Endodermal cell (in vitro differentiated cells): ENCODE results near the gene LTBP1. TPM values are rescaled to one million over a fixed set of nuclear protein-coding genes. Genes with fewer than 3 reads are reported as not detected.
"Not testable (repeated sequence)": the region's sequence is repeated elsewhere in the genome, so short reads cannot be mapped to it uniquely, and the experiment has no call there.

ENCODE experiments used
- DNase-seq: peaks from one replicate; pipeline ENCODE4 v3.0.0-alpha.2; 2017
- H3K27ac ChIP-seq: 2 replicates; pipeline ENCODE4 v1.5.1; 2013; ENCODE audit warnings: mild to moderate bottlenecking, low read depth, low read length, moderate library complexity
- H3K27me3 ChIP-seq: 2 replicates; pipeline ENCODE4 v1.6.1; 2013; ENCODE audit warnings: mild to moderate bottlenecking, low read length, moderate library complexity; ENCODE audit not compliant: insufficient read depth, control insufficient read depth, poor library complexity, severe bottlenecking
- H3K36me3 ChIP-seq: 2 replicates; pipeline ENCODE4 v1.7.0; 2013; ENCODE audit warnings: mild to moderate bottlenecking, low read length, moderate library complexity; ENCODE audit not compliant: control insufficient read depth, insufficient read depth
- H3K4me1 ChIP-seq: one replicate; pipeline ENCODE4 v1.7.0; 2013; ENCODE audit warnings: low read length; ENCODE audit not compliant: control insufficient read depth, insufficient read depth
- H3K4me3 ChIP-seq: 2 replicates; pipeline ENCODE4 v1.5.1; 2013; ENCODE audit warnings: mild to moderate bottlenecking, low read length, moderate library complexity
- H3K9ac ChIP-seq: 2 replicates; pipeline ENCODE4 v1.6.1; 2013; ENCODE audit warnings: mild to moderate bottlenecking, low read length, moderate library complexity; ENCODE audit not compliant: poor library complexity, severe bottlenecking; ENCODE audit errors: extremely low read depth
- H3K9me3 ChIP-seq: 2 replicates; pipeline ENCODE4 v1.6.1; 2013; ENCODE audit warnings: mild to moderate bottlenecking, low read length, moderate library complexity; ENCODE audit not compliant: control insufficient read depth
- H3K27ac Mint-ChIP-seq: 2 replicates; pipeline ENCODE4 v1.8.0; 2020; ENCODE audit warnings: mixed read lengths
- H3K27me3 Mint-ChIP-seq: 2 replicates; pipeline ENCODE4 v1.8.0; 2021; ENCODE audit warnings: mild to moderate bottlenecking, mixed read lengths; ENCODE audit not compliant: insufficient read depth
- H3K36me3 Mint-ChIP-seq: 2 replicates; pipeline ENCODE4 v1.8.0; 2020; ENCODE audit warnings: low read depth, mixed read lengths
- H3K4me1 Mint-ChIP-seq: 2 replicates; pipeline ENCODE4 v1.8.0; 2020; ENCODE audit warnings: mixed read lengths
- H3K4me3 Mint-ChIP-seq: 2 replicates; pipeline ENCODE4 v1.8.0; 2020; ENCODE audit warnings: mild to moderate bottlenecking, moderate library complexity, mixed read lengths
- H3K9me3 Mint-ChIP-seq: 2 replicates; pipeline ENCODE4 v1.8.0; 2020; ENCODE audit warnings: mild to moderate bottlenecking, mixed read lengths
- CTCF ChIP-seq: fragments of 200-600 bp; sonication (generic); conservative IDR thresholded peaks from 2 replicates; pipeline ENCODE4 v1.5.0; 2021; ENCODE audit warnings: antibody characterized with exemption, mild to moderate bottlenecking
- WGBS, 2 experiments: methylation state at CpG; one replicate each; pipeline versions ENCODE4 v1.1.5 to v1.1.7; 2013; ENCODE audit warnings: missing lambda C conversion rate in 2 of 2, mixed read lengths in 1 of 2; ENCODE audit not compliant: insufficient coverage in 1 of 2, insufficient read length in 1 of 2; 5-methylcytosine and 5-hydroxymethylcytosine counted together
- total RNA-seq, 2 donors: library from RNA; stranded (reverse); fragmentation: NEBNext Ultra II Directional in 1 of 2; extraction: Animal tissue kit (Norgen Biotek cat#: 25700) in 1 of 2; gene quantifications; 2 replicates in 1 of 2; 3 replicates in 1 of 2; pipeline ENCODE4 v1.2.1, GENCODE V29; 2021

LTBP1 gene
- total RNA-seq, 2 donors from 2014 or later = 43.2 to 43.4 TPM

GRCh38 chr2:33056170-33056569 lies 109.4 kb downstream of the LTBP1 start:
- WGBS, 2 experiments = 89 to 96% methylated on average over 5 to 12 of the region's 12 CpGs
- H3K9me3 Mint-ChIP-seq = peaks cover 9% of the 10 kb centered on the region
- Histone ChIP-seq H3K36me3 (no peaks in the 10 kb centered on the region), H3K4me3 (no peak overlapping the region), H3K9me3 (no peaks in the 10 kb centered on the region), H3K9ac (no peak overlapping the region), H3K27me3 (no peaks in the 10 kb centered on the region), H3K27ac (no peak overlapping the region), H3K4me1 (no peaks in the 10 kb centered on the region)
- no peak overlapping the region for H3K27ac Mint-ChIP-seq
- no peak for TF ChIP-seq CTCF
- no peak overlapping the region for H3K4me3 Mint-ChIP-seq
- no peak for DNase-seq
- H3K36me3 Mint-ChIP-seq = no peaks in the 10 kb centered on the region
- no peaks in the 10 kb centered on the region for H3K27me3 Mint-ChIP-seq
- H3K4me1 Mint-ChIP-seq = peaks cover 5% of the 10 kb centered on the region

- not testable (repeated sequence) for DNase-seq, H3K9me3 ChIP-seq, H3K4me3 Mint-ChIP-seq, H3K27ac Mint-ChIP-seq, H3K4me1 ChIP-seq, H3K36me3 Mint-ChIP-seq, H3K4me3 ChIP-seq, H3K9ac ChIP-seq, H3K27me3 ChIP-seq, H3K36me3 ChIP-seq, H3K9me3 Mint-ChIP-seq, H3K27me3 Mint-ChIP-seq, H3K27ac ChIP-seq
- peaks cover 13% of the 10 kb centered on the region for H3K4me1 Mint-ChIP-seq
- WGBS, 2 experiments = 90 to 94% methylated on average over 2 to 39 of the region's 39 CpGs
Measured at GRCh38 chr2:33057307-33058028, 110.7 kb downstream of the LTBP1 start.

- H3K9me3 Mint-ChIP-seq = peaks cover 9% of the 10 kb centered on the region
- no peak overlapping the region for H3K4me3 Mint-ChIP-seq
- Histone ChIP-seq H3K9ac (no peak overlapping the region), H3K9me3 (no peaks in the 10 kb centered on the region), H3K4me1 (no peaks in the 10 kb centered on the region), H3K27ac (peak overlapping the region; percentile 34), H3K36me3 (no peaks in the 10 kb centered on the region), H3K27me3 (no peaks in the 10 kb centered on the region), H3K4me3 (no peak overlapping the region)
- no peak overlapping the region for H3K27ac Mint-ChIP-seq
- H3K4me1 Mint-ChIP-seq = peaks cover 19% of the 10 kb centered on the region
- TF ChIP-seq CTCF = no peak
- no peaks in the 10 kb centered on the region for H3K36me3 Mint-ChIP-seq
- DNase-seq = no peak
- no peaks in the 10 kb centered on the region for H3K27me3 Mint-ChIP-seq
- WGBS, 2 experiments = 91 to 98% methylated on average over 5 to 8 of the region's 8 CpGs
Measured at GRCh38 chr2:33058716-33059470, 112.1 kb downstream of the LTBP1 start.
